IMR-90 (cell line): ENCODE data around the gene ECI2. TPM values are rescaled to one million over a fixed set of nuclear protein-coding genes. Genes with fewer than 3 reads are reported as not detected.
"Not testable (repeated sequence)": the region's sequence is repeated elsewhere in the genome, so short reads cannot be mapped to it uniquely, and the experiment has no call there.

Source experiments
- ATAC-seq: fragments of 200-7000 bp; cut with Tn5 transposase; 2 replicates; pipeline ENCODE4 v1.9.1; 2020; ENCODE audit warnings: low read depth, mild to moderate bottlenecking, moderate library complexity
- BruUV-seq: library from RNA; stranded (reverse); fragments of 400-500 nt; replicated peaks from 2 replicates; lab custom pipeline; 2021; lab: Mats Ljungman, UMichigan
- CTCF ChIA-PET: fragments of 300-600 bp; formaldehyde crosslinking; extraction: SDS; loops from one replicate; lab custom pipeline; 2021; ENCODE audit warnings: antibody characterized with exemption; lab: Yijun Ruan, JAX
- POLR2A ChIA-PET: fragments of 300-600 bp; sonication (Branson Sonifier 250); formaldehyde crosslinking; loops from one replicate; lab custom pipeline; 2022; ENCODE audit warnings: antibody characterized with exemption; ENCODE audit not compliant: unreplicated experiment; lab: Charles Lee
- DNase-seq: peaks from one replicate; pipeline ENCODE4 v3.0.0; 2013
- H2AFZ ChIP-seq: replicated peaks from 2 replicates; pipeline ENCODE3; 2013; ENCODE audit warnings: low read length, mild to moderate bottlenecking; ENCODE audit not compliant: poor library complexity
- H2AK5ac ChIP-seq: 2 replicates; pipeline ENCODE4 v1.6.1; 2013; ENCODE audit warnings: low read depth, low read length, inconsistent platforms
- H2AK9ac ChIP-seq: replicated peaks from 2 replicates; pipeline ENCODE3; 2013; ENCODE audit warnings: mild to moderate bottlenecking, low read depth, low read length, moderate library complexity; ENCODE audit not compliant: poor library complexity
- H2BK120ac ChIP-seq: 2 replicates; pipeline ENCODE4 v1.6.1; 2013; ENCODE audit warnings: low read depth, low read length, inconsistent platforms
- H2BK15ac ChIP-seq: 3 replicates; pipeline ENCODE4 v1.6.1; 2013; ENCODE audit warnings: low read depth, low read length, inconsistent platforms
- H2BK20ac ChIP-seq: 2 replicates; pipeline ENCODE4 v1.6.1; 2013; ENCODE audit warnings: low read depth, mild to moderate bottlenecking, inconsistent platforms, low read length, moderate library complexity
- H2BK5ac ChIP-seq: 2 replicates; pipeline ENCODE4 v1.6.1; 2013; ENCODE audit warnings: mild to moderate bottlenecking, low read depth, low read length, inconsistent platforms; ENCODE audit not compliant: poor library complexity, severe bottlenecking
- H3K14ac ChIP-seq: replicated peaks from 2 replicates; pipeline ENCODE4 v1.6.1; 2013; ENCODE audit warnings: low read depth, low read length, inconsistent platforms
- H3K18ac ChIP-seq: 2 replicates; pipeline ENCODE4 v1.6.1; 2013; ENCODE audit warnings: low read depth, low read length, control low read depth
- H3K23ac ChIP-seq: 2 replicates; pipeline ENCODE4 v1.6.1; 2013; ENCODE audit warnings: low read depth, low read length, inconsistent platforms
- H3K27ac ChIP-seq: 2 replicates; pipeline ENCODE4 v1.5.1; 2013; ENCODE audit warnings: mild to moderate bottlenecking, control low read depth, low read length; ENCODE audit not compliant: insufficient read depth
- H3K27me3 ChIP-seq: 2 replicates; pipeline ENCODE4 v1.6.1; 2013; ENCODE audit warnings: low read length; ENCODE audit not compliant: control insufficient read depth, insufficient read depth
- H3K36me3 ChIP-seq: 2 replicates; pipeline ENCODE4 v1.6.1; 2013; ENCODE audit warnings: low read length, mixed read lengths; ENCODE audit not compliant: control insufficient read depth, insufficient read depth
- H3K4ac ChIP-seq: 2 replicates; pipeline ENCODE4 v1.6.1; 2013; ENCODE audit warnings: low read depth, low read length, inconsistent platforms
- H3K4me1 ChIP-seq: 2 replicates; pipeline ENCODE4 v1.6.1; 2013; ENCODE audit warnings: low read length, mixed read lengths; ENCODE audit not compliant: control insufficient read depth, insufficient read depth
- H3K4me2 ChIP-seq: 2 replicates; pipeline ENCODE4 v1.6.1; 2013; ENCODE audit warnings: low read depth, mild to moderate bottlenecking, control low read depth, low read length, moderate library complexity
- H3K4me3 ChIP-seq: 2 replicates; pipeline ENCODE4 v1.5.1; 2013; ENCODE audit warnings: low read depth, mild to moderate bottlenecking, control low read depth, low read length, moderate library complexity; ENCODE audit not compliant: insufficient read depth
- H3K56ac ChIP-seq: 2 replicates; pipeline ENCODE4 v1.6.1; 2013; ENCODE audit warnings: low read length, inconsistent platforms; ENCODE audit not compliant: insufficient read depth; ENCODE audit errors: extremely low read depth
- H3K79me1 ChIP-seq, 2 experiments: 2 replicates each; pipeline ENCODE4 v1.6.1; 2013; ENCODE audit warnings: low read length in 2 of 2, inconsistent platforms in 1 of 2, low read depth in 1 of 2
- H3K9ac ChIP-seq: 2 replicates; pipeline ENCODE4 v1.6.1; 2013; ENCODE audit warnings: low read depth, low read length, control low read depth
- H3K9me1 ChIP-seq: 2 replicates; pipeline ENCODE4 v1.6.1; 2013; ENCODE audit warnings: low read length, inconsistent platforms; ENCODE audit not compliant: insufficient read depth
- H3K9me3 ChIP-seq: 2 replicates; pipeline ENCODE4 v1.6.1; 2013; ENCODE audit warnings: low read length; ENCODE audit not compliant: control insufficient read depth, insufficient read depth
- H4K20me1 ChIP-seq: 2 replicates; pipeline ENCODE4 v1.6.1; 2013; ENCODE audit warnings: low read length, inconsistent platforms; ENCODE audit not compliant: insufficient read depth
- H4K5ac ChIP-seq: 2 replicates; pipeline ENCODE4 v1.6.1; 2013; ENCODE audit warnings: mild to moderate bottlenecking, low read depth, low read length, control low read depth
- H4K8ac ChIP-seq, 2 experiments: 2 replicates each; pipeline ENCODE4 v1.6.1; 2013; ENCODE audit warnings: low read depth in 2 of 2, low read length in 2 of 2, control low read depth in 1 of 2, inconsistent platforms in 1 of 2
- H4K91ac ChIP-seq: 2 replicates; pipeline ENCODE4 v1.6.1; 2013; ENCODE audit warnings: low read depth, low read length, inconsistent platforms; ENCODE audit not compliant: insufficient read depth
- WGBS, 2 experiments: methylation state at CpG; one replicate each; pipeline versions ENCODE4 v1.1.5 to v1.1.7; 2013; ENCODE audit warnings: missing lambda C conversion rate in 2 of 2; ENCODE audit not compliant: insufficient read length in 1 of 2; ENCODE audit errors: extremely low coverage in 2 of 2; 5-methylcytosine and 5-hydroxymethylcytosine counted together
- dilution Hi-C: fragments of 300-500 bp; cut with HindIII; formaldehyde crosslinking; loops from one replicate; pipeline ENCODE4 v1.14.3; 2018; ENCODE audit warnings: low sequenced_read_pairs; ENCODE audit not compliant: unreplicated experiment
- in situ Hi-C: fragments of 300-500 bp; cut with MboI; formaldehyde crosslinking; loops from 3 replicates; pipeline ENCODE4 v1.14.3; 2019; ENCODE audit warnings: low sequenced_read_pairs, inconsistent platforms, mixed read lengths
- intact Hi-C: fragments of 100-400 bp; cut with micrococcal nuclease; formaldehyde crosslinking; loops from 2 replicates; pipeline ENCODE4 v1.10.0; 2022
- polyA plus RNA-seq, 3 experiments: library from polyadenylated mRNA; depleted of rRNA; stranded (reverse); fragments of >200 nt; gene quantifications; 2 replicates each; pipeline ENCODE4 v1.2.3, GENCODE V29; 2012; ENCODE audit warnings: low replicate concordance in 1 of 3
- total RNA-seq: library from RNA; depleted of rRNA; stranded (reverse); fragments of >200 nt; gene quantifications from 2 replicates; pipeline ENCODE4 v1.2.3, GENCODE V29; 2012

Gene ECI2
- total and polyA plus RNA-seq, 2 of the 4 experiments (the other 2 are of a cell fraction), result 64.1 to 152 TPM

GRCh38 chr6:4090043-4090442 is 45.3 kb downstream of the ECI2 start:
- BruUV-seq, DNase-seq, H3K23ac ChIP-seq, H3K18ac ChIP-seq, H2BK20ac ChIP-seq, H4K5ac ChIP-seq, H3K14ac ChIP-seq, in situ Hi-C loops, H4K8ac ChIP-seq, H3K56ac ChIP-seq, H3K79me1 ChIP-seq, H3K4me2 ChIP-seq, H3K9me3 ChIP-seq, ATAC-seq, H2BK120ac ChIP-seq, intact Hi-C loops, H2AK5ac ChIP-seq, H3K4ac ChIP-seq, H2AK9ac ChIP-seq, POLR2A ChIA-PET, H3K4me3 ChIP-seq, H3K36me3 ChIP-seq, H4K20me1 ChIP-seq, CTCF ChIA-PET, H4K91ac ChIP-seq, H2AFZ ChIP-seq, H3K9ac ChIP-seq, H3K9me1 ChIP-seq, H2BK15ac ChIP-seq, H3K27ac ChIP-seq, H3K27me3 ChIP-seq, H2BK5ac ChIP-seq, H3K4me1 ChIP-seq, dilution Hi-C loops: not testable (repeated sequence)
- WGBS, 2 experiments, result 100% methylated on average over 3 of the region's 26 CpGs; no CpG with 5 or more reads in 1 of the 2 experiments
